HG03565 (cell line): Measurements from ENCODE around the gene ACAD11.

Experiments
- ATAC-seq: cut with Tn5 transposase; IDR thresholded peaks from one replicate; pipeline ENCODE4 v1.9.1; 2021; ENCODE audit warnings: mild to moderate bottlenecking, moderate library complexity; ENCODE audit not compliant: unreplicated experiment

The ACAD11 gene

DNA sequence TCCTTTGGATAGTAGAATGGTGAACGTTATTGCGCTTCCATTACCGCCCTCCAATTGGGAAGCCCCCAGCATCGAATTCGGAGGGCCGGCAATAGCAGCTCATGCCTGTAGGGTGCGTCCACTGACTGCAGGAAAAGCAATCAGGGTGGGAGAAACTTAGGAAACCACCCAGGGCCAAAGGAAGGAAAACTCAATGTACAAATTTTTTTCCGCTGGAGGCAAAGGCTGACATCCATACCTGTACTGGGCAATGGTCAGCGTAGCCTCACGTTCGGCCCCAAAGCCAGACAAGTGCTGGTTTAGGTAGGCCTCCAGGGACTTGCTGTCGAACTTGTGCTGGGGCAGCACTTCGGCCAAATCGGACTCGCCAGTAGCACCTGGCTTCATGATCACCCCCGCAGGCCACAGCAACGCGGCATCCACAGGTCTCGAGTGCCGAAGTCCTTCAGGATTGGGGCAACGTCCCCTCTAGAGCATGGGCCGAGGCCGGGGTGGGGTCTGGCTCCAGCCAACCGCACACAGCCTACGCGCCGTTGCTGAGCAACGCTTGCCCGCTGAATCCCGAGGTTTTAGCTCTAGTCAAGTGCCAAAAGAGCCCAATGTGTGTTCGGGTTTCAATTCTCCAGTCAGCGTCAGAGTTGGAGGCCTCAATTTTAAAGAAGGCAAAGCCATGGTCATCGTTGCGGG, at the start of gene ACAD11:
ACAD11 (minus strand) TSS at position 445 of the 687 bp plus-strand sequence; CDS start at position 387, 58 bp downstream.
- peak; percentile 32 for ATAC-seq

DNA sequence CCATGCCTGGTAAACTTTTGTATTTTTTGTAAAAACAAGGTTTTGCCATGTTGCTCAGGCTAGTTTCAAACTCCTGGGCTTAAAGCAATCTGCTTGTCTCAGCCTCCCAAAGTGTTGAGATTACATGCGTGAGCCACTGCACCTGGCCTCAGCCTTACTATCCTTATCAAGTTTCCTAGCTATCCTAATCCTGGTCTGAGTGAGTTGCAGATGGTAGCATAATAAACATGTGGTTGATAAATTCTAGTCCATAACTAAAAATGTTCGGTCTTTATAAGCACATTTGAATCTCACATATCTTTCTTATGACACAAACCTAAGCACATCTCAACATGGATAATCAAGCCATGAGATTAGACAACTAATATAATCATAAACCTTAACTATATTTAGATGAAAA, 44.1 kb upstream of the ACAD11 start:
- ATAC-seq: no peak

GRCh38 chr3:132695422-132695821, 35.8 kb upstream of the ACAD11 start:
- ATAC-seq: no peak

DNA sequence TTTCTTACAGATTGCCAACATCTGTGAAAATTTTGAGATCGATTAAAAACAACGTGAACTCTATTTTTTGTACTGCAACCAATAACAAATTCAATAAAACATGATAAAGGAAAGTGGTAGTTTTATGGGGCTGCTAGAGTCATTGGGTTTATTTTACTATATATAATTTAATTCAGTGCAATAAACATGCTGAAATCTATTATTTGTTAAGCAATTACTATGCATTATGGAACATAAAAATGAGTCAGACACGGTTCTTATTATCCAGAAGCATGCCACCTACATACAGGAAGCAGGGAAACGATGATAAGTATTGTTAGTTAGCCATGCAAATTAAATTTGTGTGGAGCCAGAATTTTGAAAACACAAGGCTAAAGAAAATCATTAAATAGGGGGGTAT, 35.4 kb upstream of the ACAD11 start:
- ATAC-seq: no peak

DNA sequence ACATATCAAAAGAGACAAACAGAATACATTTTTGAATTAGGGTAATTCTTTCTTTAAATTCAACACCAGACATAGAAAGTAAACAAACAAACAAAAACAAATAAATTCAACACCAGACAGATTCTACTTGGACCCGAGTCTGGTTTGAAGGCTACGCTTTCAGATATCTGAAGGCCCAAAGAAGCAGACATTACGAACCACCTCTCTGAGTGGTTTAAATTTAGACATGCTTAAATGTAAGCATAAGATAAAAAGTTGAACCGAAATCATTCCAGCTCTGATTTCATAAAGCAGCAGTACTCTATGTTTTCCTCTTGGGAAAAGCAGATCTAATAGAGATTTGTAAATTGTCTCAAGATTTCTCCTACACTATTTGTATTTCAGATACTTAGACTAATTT, 30.4 kb upstream of the ACAD11 start:
- no peak for ATAC-seq

DNA sequence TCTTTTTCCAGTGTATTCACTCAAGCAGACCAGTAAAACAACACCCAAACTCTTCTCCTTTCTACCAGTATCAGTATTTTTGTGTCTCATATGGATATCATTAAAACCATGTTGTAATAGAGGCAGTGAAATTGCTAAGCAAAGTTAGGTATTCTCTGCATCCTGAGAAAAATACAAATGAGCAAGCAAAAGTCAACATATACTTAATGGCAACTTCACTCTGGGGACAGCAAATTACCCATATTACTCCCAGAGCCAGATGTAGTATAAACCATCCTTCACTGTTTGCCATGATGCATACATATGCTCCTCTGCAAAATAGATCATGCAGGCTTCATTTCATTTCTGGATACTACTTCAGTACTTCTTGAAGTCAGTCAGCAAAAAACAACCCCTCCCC, 22.6 kb upstream of the ACAD11 start:
- no peak for ATAC-seq

DNA sequence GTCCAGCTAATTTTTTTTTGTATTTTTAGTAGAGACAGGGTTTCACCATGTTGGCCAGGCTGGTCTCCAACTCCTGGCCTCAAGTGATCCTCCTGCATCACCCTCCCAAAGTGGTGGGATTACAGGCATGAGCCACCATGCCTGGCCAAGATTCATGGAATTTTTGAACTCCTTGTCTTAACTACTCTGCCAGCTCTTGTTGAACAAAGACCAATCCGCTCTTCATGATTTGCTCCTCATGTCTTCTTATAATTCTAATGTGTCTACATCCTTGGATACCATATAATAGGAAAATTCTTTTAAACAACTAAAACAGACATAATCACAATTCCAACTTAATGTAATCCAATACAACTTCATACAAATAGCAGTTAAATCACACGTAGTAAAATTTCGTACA, 21.8 kb upstream of the ACAD11 start:
- ATAC-seq: no peak

DNA sequence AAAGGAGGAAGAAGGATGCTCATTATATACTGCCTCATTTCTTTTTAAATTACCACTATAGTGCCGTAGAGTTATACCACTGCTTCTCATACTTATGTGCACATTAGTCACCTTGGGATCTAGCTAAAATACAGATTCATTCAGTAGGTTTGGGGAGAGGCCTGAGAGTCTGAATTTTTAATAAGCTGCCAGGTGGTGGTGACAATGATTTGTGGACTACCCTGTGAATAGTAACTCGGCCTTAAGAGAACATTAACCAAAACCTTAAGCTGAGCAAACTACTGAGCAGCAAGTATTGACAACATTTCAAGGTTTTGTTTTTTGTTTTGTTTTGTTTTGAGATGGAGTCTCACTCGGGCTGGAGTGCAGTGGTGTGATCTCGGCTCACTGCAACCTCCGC, 20.3 kb upstream of the ACAD11 start:
- ATAC-seq: no peak

- no peak for ATAC-seq
Observed at GRCh38 chr3:132675408-132675807, 15.8 kb upstream of the ACAD11 start.

GRCh38 chr3:132669256-132669777, 9.7 kb upstream of the ACAD11 start:
- ATAC-seq: no peak

- ATAC-seq: no peak
Observed at GRCh38 chr3:132665230-132665745, 5.7 kb upstream of the ACAD11 start.

- ATAC-seq: no peak
Observed at GRCh38 chr3:132662212-132662611, 2.6 kb upstream of the ACAD11 start.

- ATAC-seq: no peak
Observed at GRCh38 chr3:132661101-132661500, 1.5 kb upstream of the ACAD11 start.

- no peak for ATAC-seq
Observed at GRCh38 chr3:132660811-132661070, 1.1 kb upstream of the ACAD11 start.

DNA sequence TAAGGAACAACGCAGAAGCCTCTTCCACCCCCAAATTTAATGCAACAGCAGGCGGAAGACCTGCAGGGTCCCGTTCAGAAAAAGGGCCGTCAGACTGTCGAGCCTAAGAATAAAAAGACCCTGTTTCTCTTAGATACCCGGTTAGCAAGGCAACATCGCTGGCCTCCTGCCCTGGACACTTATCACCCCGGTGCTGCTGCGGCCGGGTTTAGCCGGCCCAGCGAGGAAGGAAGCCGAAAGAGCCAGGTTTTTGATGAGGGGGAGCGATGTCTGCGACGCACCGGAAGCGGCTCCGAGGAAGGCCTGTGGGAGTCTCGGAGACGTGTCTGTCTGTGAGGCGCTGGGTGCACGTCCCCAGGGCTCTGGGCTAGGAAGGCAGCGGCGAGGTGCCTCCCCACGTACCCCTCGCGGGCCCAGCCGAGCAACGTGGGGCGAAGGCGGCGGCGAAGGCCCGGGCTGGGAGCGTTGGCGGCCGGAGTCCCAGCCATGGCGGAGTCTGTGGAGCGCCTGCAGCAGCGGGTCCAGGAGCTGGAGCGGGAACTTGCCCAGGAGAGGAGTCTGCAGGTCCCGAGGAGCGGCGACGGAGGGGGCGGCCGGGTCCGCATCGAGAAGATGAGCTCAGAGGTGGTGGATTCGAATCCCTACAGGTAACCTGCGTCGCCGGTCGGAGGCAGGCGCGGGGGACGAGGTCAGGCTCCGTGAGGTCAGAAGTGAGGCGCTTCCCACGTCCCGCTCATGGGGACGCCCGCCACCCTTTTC, 622 bp upstream of the ACAD11 start, which contains the start of gene UBA5:
UBA5 (plus strand) TSS at position 278 of the 759 bp plus-strand sequence; CDS start at position 487, 209 bp downstream.
- peak; percentile 59 for ATAC-seq

GRCh38 chr3:132659000-132659364, 627 bp downstream of the ACAD11 start:
- ATAC-seq: no peak

GRCh38 chr3:132657869-132658747, 1.5 kb downstream of the ACAD11 start:
- ATAC-seq: no peak

- ATAC-seq: no peak
Observed at GRCh38 chr3:132655471-132655870, 4.1 kb downstream of the ACAD11 start.

DNA sequence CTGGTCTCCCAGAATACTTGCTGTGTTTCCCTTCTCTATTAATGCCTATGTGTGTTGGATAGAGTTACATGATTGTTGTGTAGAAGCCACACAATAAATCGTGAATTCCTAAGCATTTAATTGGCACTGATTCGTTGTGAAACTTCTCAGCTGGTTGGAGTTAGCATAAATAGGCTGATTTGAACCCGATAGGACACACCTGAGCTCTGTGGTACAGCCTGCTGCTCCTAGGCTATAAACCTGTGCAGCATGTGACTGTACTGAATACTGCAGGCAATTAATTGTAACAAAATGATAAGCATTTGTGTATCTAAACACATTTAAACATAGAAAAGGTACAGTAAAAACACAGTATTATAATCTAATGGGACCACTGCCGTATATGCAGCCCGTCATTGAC, 4.9 kb downstream of the ACAD11 start:
- ATAC-seq: no peak

DNA sequence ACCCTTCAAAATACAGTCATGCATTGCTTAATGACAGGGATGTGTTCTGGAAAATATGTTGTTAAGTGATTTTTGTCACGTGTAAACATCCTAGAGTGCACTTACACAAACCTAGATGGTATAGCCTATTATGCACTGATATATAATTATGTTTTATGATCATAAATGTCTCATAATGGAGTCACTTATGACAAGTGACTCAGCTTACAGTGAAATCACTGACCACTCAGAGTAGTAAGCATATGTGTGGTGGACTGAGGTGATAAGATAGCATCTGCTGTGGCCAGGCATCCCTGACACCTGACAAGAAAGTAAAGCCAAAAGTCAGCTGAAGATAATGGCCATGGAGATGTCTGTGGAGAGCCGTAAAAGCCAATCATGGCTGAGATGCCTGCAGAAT, 5.4 kb downstream of the ACAD11 start:
- ATAC-seq: no peak

DNA sequence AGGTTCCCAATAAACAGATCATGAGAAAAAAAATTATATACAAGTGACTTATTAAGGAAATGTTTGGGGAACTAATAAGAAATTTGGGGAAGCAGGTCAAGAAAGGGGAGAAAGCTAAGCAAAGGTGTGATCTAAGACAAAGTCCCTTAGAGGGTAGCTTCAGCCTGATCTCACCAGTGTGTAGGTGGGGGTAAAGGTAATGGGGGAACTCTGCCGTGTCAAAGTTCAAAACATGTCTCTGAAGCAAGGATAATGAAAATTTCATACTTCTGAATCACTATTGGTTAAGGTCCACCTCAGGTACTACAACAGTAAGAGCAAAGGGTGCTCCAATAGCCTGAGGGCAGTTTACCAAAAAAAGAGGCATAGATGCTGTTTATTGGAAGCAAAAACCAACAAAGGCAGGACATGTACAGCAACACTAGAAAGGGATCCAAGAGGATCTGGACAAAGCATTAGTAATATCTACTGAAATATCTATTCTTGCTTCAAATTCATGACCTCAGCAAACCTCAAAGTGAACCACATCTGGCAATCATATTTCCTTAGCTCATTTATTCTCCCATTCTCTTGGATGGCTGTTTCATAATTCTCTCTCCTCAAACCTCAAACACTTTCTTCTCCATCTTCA, 6.9 kb downstream of the ACAD11 start:
- ATAC-seq: no peak
